ENCODE results near the gene HAUS1. TPM values are rescaled to one million over a fixed set of nuclear protein-coding genes. Genes with fewer than 3 reads are reported as not detected.

The HAUS1 gene
- total and polyA plus RNA-seq, 3 donors from 2014 or later = 20.5 to 31.1 (median 25.0) TPM

- intact Hi-C loops (cut with DNase I; ENCODE audit: low total_unique reads) = no loop called here
- TF ChIP-seq CTCF (IDR thresholded peaks at IDR 0.05) (no peak), POLR2A (IDR thresholded peaks at IDR 0.05) (no peak)
- H3K27me3 ChIP-seq = no peaks in the 10 kb centered on the region
- H3K4me3 ChIP-seq = no peak overlapping the region
- H3K27ac ChIP-seq = no peak overlapping the region
- no peaks in the 10 kb centered on the region for H3K4me1 ChIP-seq
- H3K9me3 ChIP-seq = no peaks in the 10 kb centered on the region
- DNase-seq = no peak
- 83 to 92% methylated on average over 3 of the region's 3 CpGs for WGBS, 2 donors
- no peaks in the 10 kb centered on the region for H3K36me3 ChIP-seq (ENCODE audit: low read depth, missing control alignments)
Observed at GRCh38 chr18:46061387-46061786, 42.8 kb upstream of the HAUS1 start.

GRCh38 chr18:46061796-46062195 is 42.4 kb upstream of the HAUS1 start:
- no peaks in the 10 kb centered on the region for H3K27me3 ChIP-seq
- TF ChIP-seq CTCF (IDR thresholded peaks at IDR 0.05) = no peak
- TF ChIP-seq POLR2A (IDR thresholded peaks at IDR 0.05) = no peak
- no peaks in the 10 kb centered on the region for H3K9me3 ChIP-seq
- H3K4me1 ChIP-seq = no peaks in the 10 kb centered on the region
- no peak overlapping the region for H3K27ac ChIP-seq
- WGBS, 2 donors = 87 to 93% methylated on average over 1 of the region's 1 CpG
- no peaks in the 10 kb centered on the region for H3K36me3 ChIP-seq (ENCODE audit: low read depth, missing control alignments)
- no peak overlapping the region for H3K4me3 ChIP-seq
- DNase-seq = no peak
- intact Hi-C loops (cut with DNase I; ENCODE audit: low total_unique reads) = no loop called here

GRCh38 chr18:46062781-46063180 is 41.4 kb upstream of the HAUS1 start:
- H3K27me3 ChIP-seq = no peaks in the 10 kb centered on the region
- no peaks in the 10 kb centered on the region for H3K9me3 ChIP-seq
- no peak overlapping the region for H3K4me3 ChIP-seq
- H3K27ac ChIP-seq = no peak overlapping the region
- no peak for DNase-seq
- 93 to 97% methylated on average over 5 of the region's 5 CpGs for WGBS, 2 donors
- TF ChIP-seq CTCF (IDR thresholded peaks at IDR 0.05) (no peak), POLR2A (IDR thresholded peaks at IDR 0.05) (no peak)
- no peaks in the 10 kb centered on the region for H3K4me1 ChIP-seq
- intact Hi-C loops (cut with DNase I; ENCODE audit: low total_unique reads) = no loop called here
- no peaks in the 10 kb centered on the region for H3K36me3 ChIP-seq (ENCODE audit: low read depth, missing control alignments)

- Histone ChIP-seq H3K27me3 (no peaks in the 10 kb centered on the region), H3K27ac (no peak overlapping the region), H3K4me1 (peaks cover 3% of the 10 kb centered on the region), H3K9me3 (no peaks in the 10 kb centered on the region), H3K4me3 (no peak overlapping the region), H3K36me3 (ENCODE audit: low read depth, missing control alignments) (no peaks in the 10 kb centered on the region)
- TF ChIP-seq CTCF (IDR thresholded peaks at IDR 0.05) (no peak), POLR2A (IDR thresholded peaks at IDR 0.05) (no peak)
- no peak for DNase-seq
- 72 to 88% methylated on average over 5 of the region's 5 CpGs for WGBS, 2 donors
- intact Hi-C loops (cut with DNase I; ENCODE audit: low total_unique reads) = no loop called here
Observed at GRCh38 chr18:46067438-46068007, 36.7 kb upstream of the HAUS1 start.

GRCh38 chr18:46068763-46069162 is 35.4 kb upstream of the HAUS1 start:
- no peak for DNase-seq
- intact Hi-C loops (cut with DNase I; ENCODE audit: low total_unique reads) = no loop called here
- no peak overlapping the region for H3K27ac ChIP-seq
- H3K27me3 ChIP-seq = no peaks in the 10 kb centered on the region
- no peak for TF ChIP-seq POLR2A (IDR thresholded peaks at IDR 0.05)
- TF ChIP-seq CTCF (IDR thresholded peaks at IDR 0.05) = no peak
- peaks cover 9% of the 10 kb centered on the region for H3K4me1 ChIP-seq
- no peaks in the 10 kb centered on the region for H3K36me3 ChIP-seq (ENCODE audit: low read depth, missing control alignments)
- H3K9me3 ChIP-seq = no peaks in the 10 kb centered on the region
- 45 to 64% methylated on average over 1 of the region's 1 CpG for WGBS, 2 donors
- no peak overlapping the region for H3K4me3 ChIP-seq
